GM12891 (cell line): ENCODE data around the gene HOXB1.

Experiments used
- DNase-seq: peaks from one replicate; pipeline ENCODE4 v3.0.0; 2011; ENCODE audit warnings: low spot score; ENCODE audit not compliant: insufficient read length
- FAIRE-seq: peaks from 2 replicates; lab custom pipeline; 2011; peaks lifted over from hg19 to GRCh38; lab: Jason Lieb, UNC
- PAX5 ChIP-seq: IDR thresholded peaks from 2 replicates; pipeline ENCODE4 v1.6.1; 2011; ENCODE audit warnings: low read length, moderate library complexity, mild to moderate bottlenecking; ENCODE audit not compliant: insufficient read depth, severe bottlenecking
- POLR2A ChIP-seq: IDR thresholded peaks from 2 replicates; pipeline ENCODE4 v1.6.1; 2011; ENCODE audit warnings: low read depth, low read length, control low read depth
- POLR2AphosphoS5 ChIP-seq: IDR thresholded peaks from 2 replicates; pipeline ENCODE4 v1.6.1; 2011; ENCODE audit warnings: low read depth, low read length, control low read depth
- POU2F2 ChIP-seq: IDR thresholded peaks from 2 replicates; pipeline ENCODE4 v1.6.1; 2011; ENCODE audit warnings: low read depth, mild to moderate bottlenecking, control low read depth, low read length, moderate library complexity
- SPI1 ChIP-seq: IDR thresholded peaks from 2 replicates; pipeline ENCODE4 v1.6.1; 2011; ENCODE audit warnings: low read depth, low read length, control low read depth
- TAF1 ChIP-seq: IDR thresholded peaks from 2 replicates; pipeline ENCODE4 v1.6.1; 2011; ENCODE audit warnings: low read depth, low read length, control low read depth

HOXB1 gene

DNA sequence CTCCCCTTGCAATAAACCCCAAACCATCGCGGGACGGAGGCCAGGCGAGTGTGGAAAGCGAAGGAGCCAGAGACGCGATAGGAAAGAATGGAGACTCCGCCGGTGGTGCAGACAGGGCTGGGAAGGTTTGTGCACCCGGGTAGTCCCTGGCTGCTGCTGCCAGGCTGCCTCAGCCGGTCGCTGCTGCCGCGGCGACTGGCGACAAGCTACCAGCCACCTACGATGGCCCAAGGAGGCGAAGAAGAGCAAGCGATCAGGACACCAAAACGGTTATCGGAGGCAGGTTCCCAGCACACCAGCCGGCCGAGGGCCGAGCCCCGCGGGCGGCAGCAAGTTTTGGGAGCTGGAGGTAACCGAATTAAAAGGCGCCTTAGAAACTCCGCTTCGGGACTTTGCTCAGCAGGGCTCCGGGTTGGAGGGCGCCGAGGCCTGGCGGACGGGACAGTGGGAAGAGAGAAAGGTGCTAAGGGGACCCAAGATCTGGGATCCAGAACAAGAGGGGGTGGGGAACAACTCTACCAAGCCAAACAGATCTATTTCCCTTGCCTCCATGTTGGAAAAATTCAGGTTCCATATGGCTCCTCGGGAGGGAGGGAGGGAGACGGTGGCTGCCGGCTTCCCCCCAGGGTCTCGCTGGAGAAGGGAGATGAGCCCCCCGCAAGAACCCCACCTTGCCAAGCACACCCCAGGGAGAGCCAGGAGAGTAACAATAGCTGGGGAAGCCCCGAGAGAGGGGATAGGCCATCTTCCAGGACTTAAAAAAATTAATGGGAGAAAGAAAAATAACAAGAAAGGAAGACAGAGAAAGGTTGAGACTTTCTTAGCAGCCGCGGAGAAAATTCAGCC is 23.8 kb upstream of the HOXB1 start:
- DNase-seq (no peak), FAIRE-seq (no peak)
- TF ChIP-seq POLR2AphosphoS5 (no peak), SPI1 (no peak), PAX5 (no peak), POLR2A (no peak), POU2F2 (no peak), TAF1 (no peak)

DNA sequence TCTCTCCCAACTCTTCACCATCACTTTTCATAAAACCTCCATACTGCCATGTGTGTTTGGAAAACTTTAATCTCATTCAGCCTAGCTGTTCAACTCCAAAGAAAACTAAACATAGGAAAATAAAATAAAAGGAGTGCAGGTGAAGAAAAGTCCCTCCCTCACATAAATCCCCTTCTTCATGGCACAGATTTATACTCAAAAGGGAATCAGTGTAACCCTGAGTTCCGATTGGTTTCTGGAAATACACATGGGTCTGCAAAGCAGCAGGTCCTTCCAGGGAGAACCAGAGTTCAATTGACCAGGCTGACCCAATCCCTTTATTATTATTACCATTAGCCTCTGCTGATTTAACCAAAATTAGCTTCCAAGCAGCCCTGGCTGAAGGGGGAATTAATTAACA is 23.0 kb upstream of the HOXB1 start:
- DNase-seq: no peak
- no peak for FAIRE-seq
- TF ChIP-seq POLR2AphosphoS5 (no peak), POLR2A (no peak), TAF1 (no peak), PAX5 (no peak), SPI1 (no peak)

DNA sequence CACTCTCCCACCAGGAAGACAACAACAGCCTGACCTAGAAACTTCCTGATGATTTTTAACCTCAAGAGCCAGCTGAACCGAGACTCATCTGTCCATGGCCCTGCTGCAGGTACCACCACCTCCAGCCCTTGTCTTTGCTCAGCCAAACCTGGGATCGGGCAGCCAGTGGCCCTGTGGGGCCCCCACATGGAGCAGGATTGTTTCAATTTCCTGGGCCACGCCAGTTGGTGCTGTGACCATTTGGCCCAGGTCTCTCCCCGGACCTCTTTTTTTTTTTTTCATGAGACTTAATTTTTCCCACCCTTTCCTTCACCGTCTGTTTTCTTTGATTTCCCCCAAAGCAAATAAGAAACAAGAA is 22.4 kb upstream of the HOXB1 start:
- TF ChIP-seq SPI1: no peak
- no peak for TF ChIP-seq PAX5
- no peak for TF ChIP-seq TAF1
- TF ChIP-seq POU2F2: no peak
- TF ChIP-seq POLR2A: no peak
- DNase-seq (no peak), FAIRE-seq (no peak)

DNA sequence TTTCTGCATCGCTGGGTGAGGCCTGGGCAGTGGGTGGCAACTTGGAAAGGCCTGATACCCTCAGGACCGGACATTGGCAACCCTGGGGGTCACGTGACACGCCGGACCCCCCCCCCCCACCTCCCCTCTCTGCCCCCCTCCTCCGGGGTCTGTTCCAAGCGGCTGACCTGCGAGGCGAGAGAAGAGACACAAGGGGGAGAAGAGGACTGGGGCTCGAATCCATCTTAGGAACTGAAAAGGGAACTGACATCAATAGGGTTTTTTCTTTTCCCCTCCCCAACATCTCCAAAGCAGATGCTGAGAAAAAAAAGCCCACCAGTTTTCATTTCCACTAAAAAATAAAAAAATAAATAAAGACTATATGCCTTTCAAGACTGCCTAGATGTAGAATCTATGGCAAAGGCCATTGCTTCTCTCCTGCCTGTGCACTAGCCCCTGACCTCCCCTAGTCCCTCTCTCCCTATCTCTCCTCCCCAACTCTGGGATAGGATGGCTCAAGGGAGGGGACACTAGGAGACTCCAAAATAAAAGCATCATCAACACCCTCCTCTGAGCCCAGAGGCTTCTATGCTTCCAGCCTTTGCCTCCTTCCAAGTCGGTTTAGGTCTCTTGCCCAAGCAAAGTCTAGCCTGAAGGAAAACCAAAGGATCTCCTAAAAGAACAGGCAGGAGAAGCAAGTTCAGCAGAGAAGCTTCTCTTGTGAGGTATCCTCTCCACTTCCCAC is 21.8 kb upstream of the HOXB1 start:
- DNase-seq: no peak
- TF ChIP-seq POLR2A (no peak), SPI1 (peak; percentile 58)
- FAIRE-seq: no peak

GRCh38 chr17:48551596-48552465 is 21.0 kb upstream of the HOXB1 start:
- no peak for TF ChIP-seq PAX5
- no peak for TF ChIP-seq POLR2A
- no peak for TF ChIP-seq POLR2AphosphoS5
- TF ChIP-seq TAF1: no peak
- TF ChIP-seq SPI1: no peak
- no peak for TF ChIP-seq POU2F2
- DNase-seq (no peak), FAIRE-seq (no peak)

DNA sequence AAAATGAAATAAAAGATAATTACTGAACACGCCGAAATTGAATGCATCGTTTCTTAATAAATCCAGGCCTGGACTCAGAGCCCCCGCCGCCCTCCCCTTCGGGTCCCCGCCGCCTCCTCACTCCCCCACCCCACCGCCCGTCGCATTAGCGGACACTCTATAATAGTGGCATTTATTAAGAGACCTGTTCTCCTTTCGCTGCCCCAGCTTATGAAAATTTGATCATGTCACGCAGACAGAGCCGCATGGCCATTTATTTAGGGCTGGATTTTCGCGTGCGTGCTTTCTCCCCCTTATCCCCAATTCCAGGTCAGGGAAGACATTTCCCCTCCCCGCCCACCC is 20.4 kb upstream of the HOXB1 start:
- TF ChIP-seq POLR2A (no peak), SPI1 (no peak), POLR2AphosphoS5 (no peak), TAF1 (no peak), PAX5 (no peak), POU2F2 (no peak)
- FAIRE-seq (no peak), DNase-seq (no peak)

DNA sequence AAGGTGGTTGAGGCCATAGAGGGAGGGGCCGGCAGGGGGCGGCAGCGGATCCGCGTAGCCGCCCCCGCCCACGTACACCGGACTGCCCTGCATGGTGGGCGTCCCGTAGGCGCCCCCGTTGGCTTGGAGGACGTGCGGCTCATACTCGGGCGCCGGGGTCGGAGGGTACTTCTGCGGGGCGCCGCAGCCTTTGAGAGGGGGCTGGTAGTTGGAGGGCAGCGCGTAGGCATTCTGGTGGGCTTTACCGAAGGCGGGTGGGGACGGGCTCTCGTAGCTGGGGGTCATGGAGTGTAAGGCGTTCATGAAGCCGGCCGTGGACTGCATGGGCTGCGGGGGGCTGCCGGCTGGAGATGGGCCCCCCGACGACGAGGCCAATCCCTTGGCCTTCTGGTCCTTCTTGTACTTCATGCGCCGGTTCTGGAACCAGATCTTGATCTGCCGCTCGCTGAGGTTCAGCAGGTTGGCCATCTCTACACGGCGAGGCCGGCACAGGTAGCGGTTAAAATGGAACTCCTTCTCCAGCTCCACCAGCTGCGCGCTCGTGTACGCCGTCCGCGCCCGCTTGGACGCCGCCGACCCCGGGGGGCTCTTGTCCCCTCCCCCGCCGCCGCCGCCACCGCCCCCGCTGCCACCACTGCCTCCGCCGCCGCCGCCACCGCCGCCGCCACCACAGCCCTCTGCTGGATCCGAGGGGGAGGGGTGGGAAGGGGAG is 19.8 kb upstream of the HOXB1 start:
- TF ChIP-seq TAF1 (no peak), SPI1 (no peak), POLR2AphosphoS5 (no peak), PAX5 (no peak), POU2F2 (no peak), POLR2A (no peak)
- DNase-seq (no peak), FAIRE-seq (no peak)

- no peak for DNase-seq
- TF ChIP-seq SPI1: no peak
- no peak for TF ChIP-seq TAF1
- TF ChIP-seq POU2F2: no peak
- no peak for TF ChIP-seq POLR2AphosphoS5
- TF ChIP-seq POLR2A: no peak
- no peak for TF ChIP-seq PAX5
- FAIRE-seq: no peak
These were observed 19.2 kb upstream of the HOXB1 start for GRCh38 chr17:48549914-48550501.

- TF ChIP-seq SPI1 (no peak), POU2F2 (no peak), TAF1 (no peak), PAX5 (no peak), POLR2A (no peak), POLR2AphosphoS5 (no peak)
- FAIRE-seq (no peak), DNase-seq (no peak)
These were observed 18.4 kb upstream of the HOXB1 start for GRCh38 chr17:48549281-48549630.
